ENCODE data around the gene TMEM109. TPM values are rescaled to one million over a fixed set of nuclear protein-coding genes. Genes with fewer than 3 reads are reported as not detected.
A peak's percentile ranks its signal among the peaks of the same experiment; 100 is the strongest.

The TMEM109 gene
- total RNA-seq, 3 donors from 2014 or later, result 77.6 to 112 (median 77.7) TPM

DNA sequence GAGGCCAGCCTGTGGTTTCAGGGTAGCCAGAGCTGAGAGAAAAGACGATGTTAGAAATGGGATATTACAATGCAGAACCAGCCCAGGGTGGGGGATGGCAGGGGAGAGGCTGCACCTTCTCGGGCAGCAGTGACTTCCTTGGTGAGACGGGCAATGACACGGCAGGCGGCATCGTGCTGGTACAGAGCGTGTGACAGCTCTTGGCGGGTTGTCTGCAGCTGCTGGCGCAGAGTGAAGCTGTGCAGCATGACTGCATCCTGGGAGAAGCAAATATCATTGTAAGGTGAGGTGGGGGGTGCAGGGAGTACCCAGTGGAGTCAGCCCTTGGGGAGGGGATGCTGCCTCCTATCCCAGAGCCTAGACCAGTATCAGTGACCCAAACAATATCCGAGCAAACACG lies 11.3 kb upstream of the TMEM109 start:
- H3K4me1 ChIP-seq, result peaks cover 0 to 16% of the 10 kb centered on the region in 2 donors
- no peaks in the 10 kb centered on the region for H3K27me3 ChIP-seq
- no peaks in the 10 kb centered on the region for H3K9me3 ChIP-seq
- H3K4me3 ChIP-seq, result no peak overlapping the region
- intact Hi-C loops (cut with DNase I; ENCODE audit: low total_unique reads), result loop anchor here (10.0 kb wide), 1 partner anchor 68 kb away; no protein-coding TSS in a partner anchor
- no peak for DNase-seq (ENCODE audit: low spot score in 2 of 2)
- TF ChIP-seq POLR2A (IDR thresholded peaks at IDR 0.05), result no peak
- TF ChIP-seq, protein P1, sequence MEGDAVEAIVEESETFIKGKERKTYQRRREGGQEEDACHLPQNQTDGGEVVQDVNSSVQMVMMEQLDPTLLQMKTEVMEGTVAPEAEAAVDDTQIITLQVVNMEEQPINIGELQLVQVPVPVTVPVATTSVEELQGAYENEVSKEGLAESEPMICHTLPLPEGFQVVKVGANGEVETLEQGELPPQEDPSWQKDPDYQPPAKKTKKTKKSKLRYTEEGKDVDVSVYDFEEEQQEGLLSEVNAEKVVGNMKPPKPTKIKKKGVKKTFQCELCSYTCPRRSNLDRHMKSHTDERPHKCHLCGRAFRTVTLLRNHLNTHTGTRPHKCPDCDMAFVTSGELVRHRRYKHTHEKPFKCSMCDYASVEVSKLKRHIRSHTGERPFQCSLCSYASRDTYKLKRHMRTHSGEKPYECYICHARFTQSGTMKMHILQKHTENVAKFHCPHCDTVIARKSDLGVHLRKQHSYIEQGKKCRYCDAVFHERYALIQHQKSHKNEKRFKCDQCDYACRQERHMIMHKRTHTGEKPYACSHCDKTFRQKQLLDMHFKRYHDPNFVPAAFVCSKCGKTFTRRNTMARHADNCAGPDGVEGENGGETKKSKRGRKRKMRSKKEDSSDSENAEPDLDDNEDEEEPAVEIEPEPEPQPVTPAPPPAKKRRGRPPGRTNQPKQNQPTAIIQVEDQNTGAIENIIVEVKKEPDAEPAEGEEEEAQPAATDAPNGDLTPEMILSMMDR (IDR thresholded peaks at IDR 0.05), result no peak
- H3K27ac ChIP-seq, result no peak overlapping the region
- peaks cover 14% of the 10 kb centered on the region for H3K36me3 ChIP-seq

DNA sequence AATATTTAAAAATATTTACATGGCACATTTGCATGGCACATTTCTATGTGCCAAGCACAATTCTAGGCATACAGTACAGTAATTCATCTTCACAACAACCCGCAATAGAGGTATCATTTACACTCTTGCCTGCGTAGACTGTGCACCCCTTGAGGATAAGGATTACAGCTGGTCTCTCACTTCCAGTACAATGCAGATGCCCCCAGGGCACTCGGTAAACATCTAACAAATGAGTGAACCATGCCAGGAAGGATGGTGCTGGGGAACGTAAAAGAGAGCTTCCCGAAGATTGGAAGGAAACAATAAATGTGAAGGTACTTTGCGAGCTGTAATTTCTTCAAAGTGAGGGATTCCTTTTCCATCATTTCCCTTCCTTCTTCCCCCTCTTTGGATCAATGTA lies 8.9 kb upstream of the TMEM109 start:
- H3K27ac ChIP-seq, result peak overlapping the region; percentile 32 to 96
- H3K4me1 ChIP-seq, result peaks cover 0 to 16% of the 10 kb centered on the region in 2 donors
- peak overlapping the region; percentile 80 to 100 (median 91) for H3K4me3 ChIP-seq
- no peaks in the 10 kb centered on the region for H3K9me3 ChIP-seq
- TF ChIP-seq, protein P1 (IDR thresholded peaks at IDR 0.05), result no peak
- no peak for TF ChIP-seq POLR2AphosphoS5 (IDR thresholded peaks at IDR 0.05)
- TF ChIP-seq POLR2A (IDR thresholded peaks at IDR 0.05), result no peak
- H3K27me3 ChIP-seq, result no peaks in the 10 kb centered on the region
- H3K36me3 ChIP-seq, result peaks cover 4% of the 10 kb centered on the region
- no peak for DNase-seq (ENCODE audit: low spot score in 2 of 2)
- intact Hi-C loops (cut with DNase I; ENCODE audit: low total_unique reads), result loop anchor here (10.0 kb wide), 1 partner anchor 70 kb away; no protein-coding TSS in a partner anchor

DNA sequence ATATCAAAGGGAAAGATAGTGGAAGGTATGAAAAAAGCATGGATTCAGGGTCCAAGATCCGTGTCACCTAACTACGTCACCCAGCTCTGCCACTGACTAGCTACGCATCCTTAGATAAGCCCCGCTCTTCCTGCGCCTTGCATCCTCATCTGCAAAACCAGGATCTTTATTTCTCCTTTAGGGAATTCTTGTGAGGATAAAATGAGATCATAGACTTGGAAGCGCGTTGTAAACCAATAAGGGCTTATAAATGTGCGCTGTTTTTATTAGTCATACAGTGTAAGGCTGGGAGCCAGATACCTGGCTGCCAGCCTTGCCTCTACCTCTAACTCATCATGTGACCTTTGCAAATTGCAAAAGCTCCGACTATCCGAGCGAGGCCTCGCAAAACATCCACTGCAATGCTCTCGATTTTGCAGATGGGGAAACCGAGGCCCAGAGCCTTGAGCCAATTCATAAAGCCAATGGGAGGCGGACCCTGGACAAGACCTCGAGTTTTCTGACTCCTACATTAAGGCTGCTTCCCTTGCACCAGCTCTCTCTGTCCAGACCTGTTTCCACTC lies 8.3 kb upstream of the TMEM109 start:
- H3K27ac ChIP-seq, result peak overlapping the region; percentile 96 to 97
- H3K4me3 ChIP-seq, result peak overlapping the region; percentile 80 to 100 (median 91)
- DNase-seq (ENCODE audit: low spot score in 2 of 2), result no peak
- intact Hi-C loops (cut with DNase I; ENCODE audit: low total_unique reads), result loop anchor here (10.0 kb wide), 1 partner anchor 71 kb away; no protein-coding TSS in a partner anchor
- H3K9me3 ChIP-seq, result no peaks in the 10 kb centered on the region
- TF ChIP-seq, protein P1 (IDR thresholded peaks at IDR 0.05), result no peak
- TF ChIP-seq POLR2A (IDR thresholded peaks at IDR 0.05), result no peak
- TF ChIP-seq POLR2AphosphoS5 (IDR thresholded peaks at IDR 0.05), result no peak
- peaks cover 3% of the 10 kb centered on the region for H3K36me3 ChIP-seq
- H3K4me1 ChIP-seq, result peaks cover 0 to 16% of the 10 kb centered on the region in 2 donors
- no peaks in the 10 kb centered on the region for H3K27me3 ChIP-seq

DNA sequence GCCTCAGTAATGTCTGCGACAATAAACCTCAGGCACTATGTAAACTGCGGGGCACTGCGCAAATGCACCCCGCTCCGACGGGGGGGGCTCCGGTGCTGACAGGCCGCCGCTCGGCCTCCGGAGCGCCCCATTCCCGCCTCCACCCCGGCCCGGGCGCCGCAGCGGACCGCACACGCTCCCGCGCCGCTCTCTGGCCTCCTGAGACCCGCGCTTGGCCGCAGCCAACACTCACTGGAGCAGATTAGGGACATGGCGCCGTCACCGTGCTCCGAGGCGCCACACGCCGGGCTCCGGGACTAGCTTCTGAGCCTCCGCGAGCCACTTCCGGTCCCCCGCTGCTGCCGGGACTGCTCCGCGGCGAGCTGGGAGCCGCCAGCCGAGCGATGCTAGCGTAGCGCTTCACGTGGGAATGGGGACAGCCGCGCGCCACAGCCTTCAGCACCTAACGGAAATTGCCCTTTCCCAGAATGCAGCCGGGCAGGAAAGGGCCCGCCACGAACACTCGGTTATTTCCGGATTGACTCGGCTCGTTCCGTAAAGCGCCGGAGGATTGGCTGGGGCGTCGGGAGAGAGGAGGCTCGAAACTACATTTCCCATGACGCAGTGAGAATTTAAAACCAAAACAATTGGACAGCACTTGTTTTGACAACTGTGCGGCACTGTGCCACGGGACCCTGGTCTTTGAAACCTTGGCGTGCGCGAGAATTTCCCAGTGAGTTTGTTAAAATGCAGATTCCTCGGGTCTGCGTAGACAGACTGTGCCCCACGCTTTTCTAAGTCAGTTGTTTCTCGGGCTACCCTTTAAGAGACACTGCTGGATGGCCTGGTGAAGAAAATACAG lies 7.6 kb upstream of the TMEM109 start, which contains the start of gene PRPF19:
Gene PRPF19, minus strand, starts transcription at position 454 of the 841 bp plus-strand sequence. Its CDS starts 203 bp downstream, at position 251.
- intact Hi-C loops (cut with DNase I; ENCODE audit: low total_unique reads), result loop anchor here (10.0 kb wide), 1 partner anchor 72 kb away; no protein-coding TSS in a partner anchor
- no peaks in the 10 kb centered on the region for H3K27me3 ChIP-seq
- no peaks in the 10 kb centered on the region for H3K36me3 ChIP-seq
- H3K27ac ChIP-seq, result peak within 1 kb of the TSS; percentile 96 to 97
- H3K4me1 ChIP-seq, result peaks cover 0 to 16% of the 10 kb centered on the region in 2 donors
- no peaks in the 10 kb centered on the region for H3K9me3 ChIP-seq
- DNase-seq (ENCODE audit: low spot score in 2 of 2), result peak; percentile 96
- peak within 1 kb of the TSS; percentile 80 to 100 (median 91) for H3K4me3 ChIP-seq
- TF ChIP-seq, protein P1 (IDR thresholded peaks at IDR 0.05), result no peak
- TF ChIP-seq POLR2AphosphoS5 (IDR thresholded peaks at IDR 0.05) (peak; percentile 63 to 89 (median 83)), POLR2A (IDR thresholded peaks at IDR 0.05) (peak; percentile 67)
